UCSD-AML1 (cell line): Measurements from ENCODE around the gene SYT1.

Experiments
- DNase-seq: peaks from one replicate; lab custom pipeline; 2025; ENCODE audit not compliant: unreplicated experiment; lab: John Stamatoyannopoulos, UW

The SYT1 gene

DNA sequence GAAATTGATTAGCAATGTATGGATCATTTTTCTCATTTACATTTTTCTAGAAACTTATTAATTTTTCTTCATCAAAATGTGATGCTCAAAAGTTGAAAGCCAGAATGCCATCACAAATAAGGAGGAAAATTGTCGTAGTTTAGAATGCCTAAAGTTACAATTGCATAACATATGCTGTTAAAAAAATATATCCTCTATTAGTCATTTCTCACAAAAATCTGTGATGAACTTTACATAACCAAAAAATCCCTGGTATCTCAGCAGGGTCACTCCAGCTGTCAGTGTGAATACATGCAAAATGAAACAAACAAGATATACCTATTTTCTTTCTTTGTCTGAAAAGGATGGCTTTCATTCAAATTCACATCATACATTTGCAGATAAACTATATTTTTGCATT, 467.3 kb downstream of the SYT1 start:
- no peak for DNase-seq

GRCh38 chr12:79333144-79333543, 468.6 kb downstream of the SYT1 start:
- DNase-seq = no peak

GRCh38 chr12:79337662-79338290, 473.2 kb downstream of the SYT1 start:
- DNase-seq = no peak

DNA sequence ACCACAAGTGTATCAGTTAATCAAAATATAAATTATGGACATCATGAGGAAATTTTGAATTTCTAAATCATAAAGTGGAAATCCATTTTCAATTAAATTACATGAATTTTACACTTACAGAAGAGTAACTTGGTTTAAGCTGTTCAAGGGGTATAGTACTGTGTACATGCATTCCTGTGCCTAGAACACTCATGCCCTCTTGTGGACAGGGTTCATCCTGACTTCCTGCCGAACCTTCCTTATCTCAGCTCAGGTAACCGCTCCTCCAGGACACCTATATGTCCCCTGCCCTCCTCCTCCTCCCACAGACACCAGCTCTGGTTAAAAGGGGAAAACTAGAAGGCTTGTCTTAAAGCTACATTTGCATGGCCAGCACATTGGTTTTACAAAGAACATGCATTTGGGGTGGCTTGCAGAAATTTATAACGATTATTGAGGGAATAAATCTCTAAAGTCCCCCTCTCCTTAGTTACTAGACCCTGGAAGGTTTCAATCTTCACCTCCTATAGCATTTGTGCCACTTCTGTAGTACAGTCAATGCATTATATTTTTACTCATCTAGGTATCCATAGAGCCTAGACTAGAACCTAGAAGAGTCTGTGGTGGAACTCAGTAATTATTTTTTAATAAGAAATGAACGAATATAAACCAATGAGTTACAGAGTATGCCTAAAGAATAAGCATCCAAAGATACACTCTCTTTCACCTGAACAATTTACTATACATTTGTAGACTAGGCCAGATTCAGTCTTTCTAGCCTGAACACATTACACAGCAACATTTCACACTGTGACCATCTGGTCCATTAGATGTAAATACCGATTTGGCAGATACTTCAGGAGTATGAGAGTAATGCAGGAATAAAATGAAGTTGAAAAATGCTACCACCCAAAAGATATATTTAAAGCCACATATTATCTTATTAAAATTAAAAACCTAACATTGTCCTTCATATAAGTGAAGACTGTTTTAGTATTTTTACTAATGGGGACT, 480.6 kb downstream of the SYT1 start:
- no peak for DNase-seq

GRCh38 chr12:79347866-79348265, 483.3 kb downstream of the SYT1 start:
- no peak for DNase-seq

DNA sequence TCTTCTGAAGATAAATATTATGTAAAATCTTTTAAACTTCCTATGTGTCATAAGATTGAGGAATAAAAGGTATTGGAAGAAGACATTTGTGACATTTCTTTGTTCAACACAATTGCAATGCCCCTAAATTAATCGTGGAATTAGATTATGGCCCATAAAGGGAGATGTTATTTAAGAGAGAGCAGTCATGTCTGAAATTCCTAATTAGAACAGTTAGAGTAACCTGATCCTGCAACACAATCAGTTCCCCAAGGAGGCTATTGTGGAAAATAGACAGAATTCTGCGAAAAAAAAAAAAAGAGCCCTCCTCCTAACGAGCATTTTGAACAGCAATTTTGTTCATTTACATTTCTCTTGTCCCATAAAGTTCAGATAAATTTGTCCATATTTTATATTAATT, 486.7 kb downstream of the SYT1 start:
- DNase-seq = no peak

DNA sequence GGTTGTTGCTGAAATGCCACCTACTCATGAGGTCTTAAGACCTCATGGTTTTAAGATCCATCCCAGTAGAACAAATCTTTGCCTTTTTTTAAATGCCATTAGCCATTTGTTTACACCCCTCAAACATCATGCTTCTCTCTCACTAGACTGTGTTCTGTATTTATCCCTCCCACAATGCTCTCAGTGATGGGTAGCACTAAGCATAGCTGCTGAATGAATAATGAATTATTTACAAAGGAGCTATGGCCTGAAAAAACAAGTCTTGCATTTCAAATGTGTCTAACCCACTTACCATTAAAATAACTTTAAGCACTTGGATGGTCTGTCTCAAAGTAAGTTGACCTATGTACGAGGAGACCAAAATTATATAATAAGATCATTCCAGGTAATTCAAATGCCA, 491.6 kb downstream of the SYT1 start:
- no peak for DNase-seq

DNA sequence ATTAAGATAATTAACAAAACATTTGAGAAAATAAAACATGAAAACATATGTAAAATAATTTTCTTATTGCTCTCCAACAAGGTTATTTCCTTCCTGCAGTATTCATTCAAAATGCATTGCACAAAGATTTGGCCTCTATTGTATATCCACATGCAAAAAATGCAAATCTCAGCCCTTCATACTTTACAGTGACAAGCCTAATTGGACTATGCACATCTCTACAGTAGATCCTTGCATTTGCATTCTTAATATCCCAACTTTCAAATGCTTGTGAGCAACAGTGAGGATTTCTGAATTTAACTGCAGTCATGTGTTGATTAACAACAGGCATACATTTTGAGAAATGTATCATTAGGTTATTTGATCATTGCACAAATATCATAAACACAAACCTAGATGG, 492.5 kb downstream of the SYT1 start:
- no peak for DNase-seq

GRCh38 chr12:79358716-79359300, 494.2 kb downstream of the SYT1 start:
- DNase-seq = no peak

- DNase-seq = no peak
Observed at GRCh38 chr12:79360286-79360685, 495.7 kb downstream of the SYT1 start.

DNA sequence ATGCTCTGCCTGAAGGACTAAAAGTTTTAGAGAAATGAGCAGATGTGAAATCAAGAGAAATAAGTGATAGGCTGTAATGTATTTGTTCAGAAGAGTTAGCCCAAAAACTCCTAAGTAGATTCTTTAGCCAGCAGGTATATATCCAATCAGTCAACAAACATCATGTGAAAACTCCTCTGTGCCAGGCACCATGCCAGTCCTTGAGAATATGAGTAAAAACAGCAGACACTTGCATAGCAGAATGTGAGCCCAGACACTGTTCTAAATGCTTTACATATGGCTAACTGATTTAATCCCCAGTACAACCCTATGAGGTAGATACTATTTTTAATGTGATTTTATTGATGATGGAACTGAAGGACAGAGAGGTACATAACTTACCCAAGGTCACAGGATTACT, 496.4 kb downstream of the SYT1 start:
- DNase-seq = no peak

DNA sequence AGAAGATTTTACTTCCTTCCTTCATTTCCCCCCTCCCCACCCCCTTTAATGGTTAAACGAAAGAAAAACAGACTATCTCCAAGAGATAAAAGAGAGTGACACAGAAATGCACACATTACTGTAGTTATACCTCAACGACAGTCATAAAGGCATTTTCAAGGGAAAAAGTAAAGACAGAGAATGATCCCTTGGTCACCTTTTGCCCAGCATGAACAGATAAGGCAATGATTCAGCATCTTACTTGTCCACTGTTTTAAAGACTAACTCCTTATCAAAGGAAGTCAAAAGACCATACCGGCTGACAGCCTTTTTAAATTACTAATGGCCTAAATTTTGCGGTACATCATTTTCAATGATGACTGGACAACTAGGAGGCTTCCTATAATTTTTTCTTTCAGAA, 499.6 kb downstream of the SYT1 start:
- DNase-seq = no peak

GRCh38 chr12:79366374-79366773, 501.8 kb downstream of the SYT1 start:
- no peak for DNase-seq

DNA sequence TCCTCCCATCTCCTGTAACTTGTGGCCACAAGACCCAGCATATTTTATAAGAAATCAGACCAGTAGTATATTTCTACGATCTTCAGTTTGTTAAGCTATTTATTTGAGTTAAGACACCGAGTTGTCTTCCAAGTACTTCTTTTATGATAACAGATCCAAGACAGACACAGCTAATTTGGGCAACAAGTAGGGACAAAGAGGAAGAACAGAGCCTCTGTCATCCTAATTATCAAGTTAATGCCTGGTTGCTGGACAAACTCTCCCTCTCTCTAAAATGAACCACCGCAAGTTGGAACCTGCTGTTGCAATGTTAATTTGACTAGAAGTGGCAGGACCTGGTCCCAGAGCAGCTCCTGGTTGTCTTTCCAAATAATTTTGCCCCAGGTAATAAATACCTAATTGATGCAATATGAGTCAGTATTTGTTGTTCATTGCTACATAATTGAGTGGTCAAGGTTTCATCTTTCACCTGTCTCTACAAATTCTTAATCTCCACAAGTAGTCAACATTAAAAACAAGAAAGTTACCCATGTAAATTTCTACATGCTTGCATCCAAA, 502.5 kb downstream of the SYT1 start:
- DNase-seq = no peak

GRCh38 chr12:79370021-79370420, 505.4 kb downstream of the SYT1 start:
- no peak for DNase-seq

- no peak for DNase-seq
Observed at GRCh38 chr12:79371226-79371625, 506.7 kb downstream of the SYT1 start.

- DNase-seq = peak; percentile 10
Observed at GRCh38 chr12:79373896-79374499, 509.4 kb downstream of the SYT1 start.

DNA sequence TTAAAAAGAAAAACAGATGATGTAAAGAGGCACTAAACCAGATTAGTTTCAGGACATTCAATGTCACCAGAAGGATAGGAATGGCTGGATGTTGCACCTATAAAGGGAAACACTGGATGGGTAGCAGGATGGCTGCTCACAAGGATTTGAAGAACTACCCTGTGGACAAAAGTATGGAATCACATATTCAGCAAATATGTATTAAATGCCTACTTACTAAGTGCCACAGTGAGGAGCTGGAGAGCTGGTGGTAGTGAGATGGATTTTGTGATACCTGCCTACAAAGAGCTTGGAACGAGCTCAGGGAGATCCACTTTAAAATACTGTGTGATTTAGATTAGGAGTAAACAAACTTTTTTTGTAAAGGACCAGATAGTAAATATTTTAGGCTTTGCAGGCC, 510.0 kb downstream of the SYT1 start:
- DNase-seq = no peak

- DNase-seq = no peak
Observed at GRCh38 chr12:79375050-79375449, 510.5 kb downstream of the SYT1 start.

DNA sequence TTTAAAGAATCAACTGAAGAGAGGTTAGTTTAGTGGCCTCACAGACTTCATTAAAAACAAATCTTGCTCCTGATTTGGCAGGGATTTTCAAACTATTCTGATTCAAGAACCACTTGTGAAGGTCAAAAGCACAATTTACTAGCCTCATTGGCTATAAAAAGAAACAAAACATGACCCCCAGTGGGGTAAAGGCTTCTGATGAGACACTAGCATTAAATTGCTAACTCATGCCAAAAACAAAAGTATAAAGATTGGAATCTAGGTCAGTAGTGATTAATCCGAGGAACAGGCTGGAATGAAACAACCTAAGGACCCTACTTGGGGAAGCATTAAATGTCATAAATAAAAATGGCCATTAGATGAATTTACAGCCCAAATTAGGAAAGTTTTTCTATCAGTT, 513.9 kb downstream of the SYT1 start:
- DNase-seq = no peak

GRCh38 chr12:79380402-79380801, 515.8 kb downstream of the SYT1 start:
- DNase-seq = no peak
